GM12878 (cell line): Measurements from ENCODE around the gene NCOA4. TPM values are rescaled to one million over a fixed set of nuclear protein-coding genes. Genes with fewer than 3 reads are reported as not detected.
A peak's percentile ranks its signal among the peaks of the same experiment; 100 is the strongest.

Experiments used
- ATAC-seq: fragments of 200-7000 bp; cut with Tn5 transposase; 3 replicates; pipeline ENCODE4 v1.9.1; 2020; ENCODE audit warnings: mild to moderate bottlenecking, moderate library complexity
- BruUV-seq: library from RNA; stranded (reverse); fragments of 400-500 nt; replicated peaks from 2 replicates; lab custom pipeline; 2021; lab: Mats Ljungman, UMichigan
- CTCF ChIA-PET: fragments of 300-600 bp; sonication (Branson Sonifier 250); formaldehyde crosslinking; extraction: SDS; loops from one replicate; lab custom pipeline; 2021; ENCODE audit warnings: inconsistent platforms; lab: Yijun Ruan, JAX
- POLR2A ChIA-PET: fragments of 350-600 bp; formaldehyde crosslinking; extraction: SDS; loops from one replicate; lab custom pipeline; 2021; ENCODE audit warnings: inconsistent platforms; lab: Charles Lee
- RAD21 ChIA-PET: fragments of 300-600 bp; sonication (Branson Sonifier 250); formaldehyde crosslinking; loops from one replicate; lab custom pipeline; 2023; ENCODE audit warnings: antibody characterized with exemption; ENCODE audit not compliant: unreplicated experiment; lab: Charles Lee
- SMC1A ChIA-PET: fragments of 300-600 bp; sonication (Branson Sonifier 250); formaldehyde crosslinking; loops from one replicate; lab custom pipeline; 2023; ENCODE audit not compliant: unreplicated experiment, uncharacterized antibody; lab: Charles Lee
- DNase-seq: peaks from one replicate; pipeline ENCODE4 v3.0.0-alpha.2; 2011; ENCODE audit warnings: low read depth, low spot score
- FAIRE-seq: peaks from 3 replicates; lab custom pipeline; 2011; peaks lifted over from hg19 to GRCh38; lab: Jason Lieb, UNC
- H2AFZ ChIP-seq: 2 replicates; pipeline ENCODE4 v1.6.0; 2011; ENCODE audit warnings: low read depth, low read length, control low read depth; ENCODE audit not compliant: control insufficient read depth
- H3K27ac ChIP-seq: 2 replicates; pipeline ENCODE4 v1.5.1; 2011; ENCODE audit warnings: control low read depth; ENCODE audit not compliant: control insufficient read depth, insufficient read depth
- H3K27me3 ChIP-seq, 2 experiments: replicated peaks in 1 of 2; 2 replicates each; pipeline versions ENCODE4 v1.6.0 to v1.6.1; 2011; ENCODE audit warnings: low read length in 1 of 2; ENCODE audit not compliant: control insufficient read depth in 2 of 2, insufficient read depth in 2 of 2
- H3K36me3 ChIP-seq, 2 experiments: 2 replicates each; pipeline ENCODE4 v1.5.1; 2011; ENCODE audit warnings: low read length in 1 of 2; ENCODE audit not compliant: control insufficient read depth in 2 of 2, insufficient read depth in 2 of 2
- H3K4me1 ChIP-seq: 2 replicates; pipeline ENCODE4 v1.6.1; 2011; ENCODE audit warnings: mild to moderate bottlenecking, low read length, moderate library complexity, mixed read lengths; ENCODE audit not compliant: control insufficient read depth, insufficient read depth
- H3K4me2 ChIP-seq: 2 replicates; pipeline ENCODE4 v1.6.0; 2011; ENCODE audit warnings: control low read depth; ENCODE audit not compliant: control insufficient read depth, insufficient read depth
- H3K4me3 ChIP-seq: fragments of 200-600 bp; sonication (generic); 2 replicates; pipeline ENCODE4 v1.5.1; 2016
- H3K79me2 ChIP-seq: 2 replicates; pipeline ENCODE4 v1.6.0; 2011; ENCODE audit warnings: low read length; ENCODE audit not compliant: control insufficient read depth, insufficient read depth
- H3K9ac ChIP-seq: 2 replicates; pipeline ENCODE4 v1.8.0; 2011; ENCODE audit warnings: low read length, control low read depth, mixed read lengths; ENCODE audit not compliant: control insufficient read depth, insufficient read depth
- H3K9me3 ChIP-seq: replicated peaks from 3 replicates; pipeline ENCODE4 v1.5.1; 2011; ENCODE audit warnings: mild to moderate bottlenecking, low read length; ENCODE audit not compliant: control insufficient read depth, insufficient read depth
- H4K20me1 ChIP-seq: 2 replicates; pipeline ENCODE4 v1.6.0; 2011; ENCODE audit not compliant: control insufficient read depth, insufficient read depth
- MYB ChIP-seq: fragments of 150-350 bp; IDR thresholded peaks from 2 replicates; pipeline ENCODE4 v1.6.1; 2014; ENCODE audit warnings: mild to moderate bottlenecking, low read depth, low read length, borderline replicate concordance
- NR2C2 ChIP-seq: IDR thresholded peaks from 2 replicates; pipeline ENCODE4 v1.6.1; 2011; ENCODE audit warnings: borderline replicate concordance, low read depth; ENCODE audit not compliant: control insufficient read depth, insufficient read length
- YBX1 ChIP-seq: fragments of 450-650 bp; IDR thresholded peaks from 2 replicates; pipeline ENCODE4 v1.6.1; 2016; ENCODE audit warnings: antibody characterized with exemption
- ZNF274 ChIP-seq: IDR thresholded peaks from one replicate; pipeline ENCODE4 v1.8.0; 2011; ENCODE audit not compliant: insufficient read length, insufficient read depth
- ZNF592 ChIP-seq: fragments of 450-650 bp; IDR thresholded peaks from 2 replicates; pipeline ENCODE4 v1.6.1; 2017; ENCODE audit warnings: mild to moderate bottlenecking, moderate library complexity
- ZZZ3 ChIP-seq: IDR thresholded peaks from 2 replicates; pipeline ENCODE4 v1.6.1; 2011; ENCODE audit warnings: low read depth; ENCODE audit not compliant: control insufficient read depth, insufficient read length
- WGBS: methylation state at CpG from one replicate; pipeline ENCODE4 v1.1.6; 2016; ENCODE audit warnings: low lambda C conversion rate; ENCODE audit not compliant: insufficient replicate concordance, insufficient coverage; ENCODE audit errors: missing lambda C conversion rate; 5-methylcytosine and 5-hydroxymethylcytosine counted together
- in situ Hi-C: fragments of 300-500 bp; cut with MboI; formaldehyde crosslinking; loops from 9 replicates; pipeline ENCODE4 v1.14.3; 2018; ENCODE audit warnings: mixed read lengths
- intact Hi-C: fragments of 100-400 bp; cut with micrococcal nuclease; formaldehyde crosslinking; loops from one replicate; pipeline ENCODE4 v1.14.2; 2022; ENCODE audit not compliant: unreplicated experiment
- polyA plus RNA-seq, 11 experiments: library from polyadenylated mRNA; depleted of rRNA in 4 of 11; unstranded in 6 of 11; stranded (reverse) in 5 of 11; fragments of >200 nt; fragmentation: Nextera tagmentation in 4 of 11; fragmentation: Illumina TruSeq in 1 of 11; extraction: Ambion mirVana in 4 of 11; extraction: Trizol in 1 of 11; gene quantifications; 1 replicate in 1 of 11; 2 replicates in 10 of 11; pipeline versions ENCODE4 v1.2.1 to v1.2.3, GENCODE V29; 2011 to 2016; ENCODE audit warnings: inconsistent platforms in 2 of 11, missing spikeins in 2 of 11, low read depth in 1 of 11
- total RNA-seq, 4 experiments: library from RNA; depleted of rRNA in 3 of 4; stranded (reverse); fragments of >200 nt in 3 of 4; fragmentation: Illumina TruSeq in 1 of 4; extraction: Trizol in 1 of 4; gene quantifications; 2 replicates each; pipeline versions ENCODE4 v1.2.1 to v1.2.3, GENCODE V29; 2013 to 2021
- TF ChIP-seq, protein P1 (sequence below): fragments of 450-650 bp; IDR thresholded peaks from 2 replicates; pipeline ENCODE4 v1.6.1; 2018; ENCODE audit warnings: mild to moderate bottlenecking, low read depth, moderate library complexity; ENCODE audit not compliant: partially characterized antibody

Gene NCOA4
- total and polyA plus RNA-seq, 10 of the 15 experiments (the other 5 are each of a cell fraction or from before 2014, with no cell fraction given), result 57.5 to 119 (median 100) TPM

- no peak for TF ChIP-seq ZNF592
- TF ChIP-seq MYB, result no peak
- no peak for TF ChIP-seq NR2C2
Observed at GRCh38 chr10:46031648-46032532, 1.5 kb upstream of the NCOA4 start (continued).

DNA sequence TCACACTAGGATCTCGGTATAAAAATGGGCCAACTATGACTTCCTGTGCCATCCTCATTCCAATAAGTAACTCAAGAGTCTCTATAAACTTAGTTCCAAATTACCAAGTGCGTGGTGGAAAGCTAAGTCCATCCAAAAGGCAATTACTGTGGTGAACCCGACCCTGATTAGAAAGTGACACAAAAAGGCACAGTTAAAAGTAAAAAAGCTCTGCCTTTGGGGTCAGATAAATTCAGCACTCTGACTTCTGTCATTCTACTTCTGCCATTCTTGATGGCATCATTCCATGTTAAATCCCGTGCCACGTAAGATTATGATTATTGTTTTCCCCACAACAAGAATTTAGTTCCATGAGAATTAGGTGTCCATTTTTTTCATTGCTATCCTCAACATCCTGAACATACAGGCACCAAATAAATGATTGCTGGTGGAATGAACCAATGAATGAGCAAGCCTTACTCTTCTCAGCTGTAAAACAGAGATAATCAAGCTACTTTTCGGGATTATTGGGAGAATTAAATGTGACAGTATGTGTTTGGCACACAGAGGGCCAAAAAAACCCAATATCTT, 877 bp downstream of the NCOA4 start:
- peak overlapping the region; percentile 80 for H3K27ac ChIP-seq
- H3K79me2 ChIP-seq, result peaks cover 56% of the 10 kb centered on the region
- intact Hi-C loops (loop anchor here (2.0 to 10.0 kb wide), 2 partner anchors 565 to 795 kb away; no protein-coding TSS in a partner anchor), in situ Hi-C loops (loop anchor here (5.0 to 10.0 kb wide), 3 partner anchors 567 to 1025 kb away; partner anchors contain the start of gene ZNF22)
- no peaks in the 10 kb centered on the region; the same call in none of the 2 replicates for H3K4me1 ChIP-seq
- FAIRE-seq, result no peak
- RAD21 ChIA-PET, result interaction anchor here (0.7 to 2.0 kb wide), 7 partner anchors 20 to 779 kb away, joined by 3 to 9 read pairs (median 4); no protein-coding TSS in a partner anchor
- SMC1A ChIA-PET, result interaction anchor here (0.5 to 2.3 kb wide), 5 partner anchors 11 to 47 kb away, joined by 3 to 12 read pairs (median 3); no protein-coding TSS in a partner anchor
- no peaks in the 10 kb centered on the region; the same call in 1 of the 2 replicates for H4K20me1 ChIP-seq
- H3K36me3 ChIP-seq, result 0 out of 4 replicates have a peak, but pooled peaks cover 0 to 3% of the 10 kb centered on the region in 2 experiments
- under 1% methylated on average over 6 of the region's 6 CpGs for WGBS
- DNase-seq, result no peak
- CTCF ChIA-PET, result interaction anchor here (1.2 to 4.5 kb wide), 14 partner anchors 10 to 794 kb away, joined by 3 to 60 read pairs (median 8); partner anchors contain the start of gene ZFAND4
- ATAC-seq, result no peak
- H3K27me3 ChIP-seq, result no peaks in the 10 kb centered on the region
- peak overlapping the region; percentile 73 for H3K4me3 ChIP-seq
- H3K9me3 ChIP-seq, result no peaks in the 10 kb centered on the region
- POLR2A ChIA-PET, result interaction anchor here (0.7 to 1.4 kb wide), 4 partner anchors 13 to 58 kb away, joined by 3 to 4 read pairs (median 3); partner anchors contain the start of gene TIMM23
- peak overlapping the region; percentile 89 for H3K9ac ChIP-seq
- no peak overlapping the region for H2AFZ ChIP-seq
- BruUV-seq, result TSS peak; percentile 66
- peak overlapping the region; percentile 73 for H3K4me2 ChIP-seq
- no peak for TF ChIP-seq YBX1
- TF ChIP-seq, protein P1, sequence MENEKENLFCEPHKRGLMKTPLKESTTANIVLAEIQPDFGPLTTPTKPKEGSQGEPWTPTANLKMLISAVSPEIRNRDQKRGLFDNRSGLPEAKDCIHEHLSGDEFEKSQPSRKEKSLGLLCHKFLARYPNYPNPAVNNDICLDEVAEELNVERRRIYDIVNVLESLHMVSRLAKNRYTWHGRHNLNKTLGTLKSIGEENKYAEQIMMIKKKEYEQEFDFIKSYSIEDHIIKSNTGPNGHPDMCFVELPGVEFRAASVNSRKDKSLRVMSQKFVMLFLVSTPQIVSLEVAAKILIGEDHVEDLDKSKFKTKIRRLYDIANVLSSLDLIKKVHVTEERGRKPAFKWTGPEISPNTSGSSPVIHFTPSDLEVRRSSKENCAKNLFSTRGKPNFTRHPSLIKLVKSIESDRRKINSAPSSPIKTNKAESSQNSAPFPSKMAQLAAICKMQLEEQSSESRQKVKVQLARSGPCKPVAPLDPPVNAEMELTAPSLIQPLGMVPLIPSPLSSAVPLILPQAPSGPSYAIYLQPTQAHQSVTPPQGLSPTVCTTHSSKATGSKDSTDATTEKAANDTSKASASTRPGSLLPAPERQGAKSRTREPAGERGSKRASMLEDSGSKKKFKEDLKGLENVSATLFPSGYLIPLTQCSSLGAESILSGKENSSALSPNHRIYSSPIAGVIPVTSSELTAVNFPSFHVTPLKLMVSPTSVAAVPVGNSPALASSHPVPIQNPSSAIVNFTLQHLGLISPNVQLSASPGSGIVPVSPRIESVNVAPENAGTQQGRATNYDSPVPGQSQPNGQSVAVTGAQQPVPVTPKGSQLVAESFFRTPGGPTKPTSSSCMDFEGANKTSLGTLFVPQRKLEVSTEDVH, result no peak
- TF ChIP-seq ZNF274, result no peak
- no peak for TF ChIP-seq ZZZ3
